ENCODE measurements around the gene LYSET. TPM values are rescaled to one million over a fixed set of nuclear protein-coding genes. Genes with fewer than 3 reads are reported as not detected.

LYSET gene
- polyA plus RNA-seq, 1 of the 3 experiments (the other 2 are of a cell fraction), result 17.7 TPM

GRCh38 chr14:93201155-93201704, 16.1 kb downstream of the LYSET start:
- Histone ChIP-seq H3K4me3 (ENCODE audit: low read depth in 2 of 2, low read length in 1 of 2) (no peak overlapping the region), H3K9me2 (no peaks in the 10 kb centered on the region), H3K36me3 (replicated peaks in 1 of 2; ENCODE audit: control insufficient read depth in 1 of 2, insufficient read depth in 2 of 2, low read length in 1 of 2) (peaks cover 2 to 9% of the 10 kb centered on the region in 2 experiments), H3K9ac (no peak overlapping the region), H3K9me3 (no peaks in the 10 kb centered on the region), H3F3A (replicated peaks; ENCODE audit: insufficient read depth) (peaks cover 11% of the 10 kb centered on the region), H4K20me1 (ENCODE audit: insufficient read depth) (no peaks in the 10 kb centered on the region), H3K4me2 (no peak overlapping the region), H3K27ac (ENCODE audit: low read depth in 2 of 2, low read length in 1 of 2) (no peak overlapping the region), H3K27me3 (ENCODE audit: insufficient read depth) (no peaks in the 10 kb centered on the region), H3K4me1 (ENCODE audit: control insufficient read depth in 1 of 2, insufficient read depth in 2 of 2, low read depth in 1 of 2, low read length in 1 of 2) (no peaks in the 10 kb centered on the region; a peak in 1 of 4 replicates), H3K79me2 (ENCODE audit: insufficient read depth) (peaks cover 34% of the 10 kb centered on the region), H2AFZ (ENCODE audit: low read depth) (no peak overlapping the region)
- no peak for TF ChIP-seq GABPA (IDR thresholded peaks at IDR 0.05; ENCODE audit: low read depth)
- TF ChIP-seq TCF12 (IDR thresholded peaks at IDR 0.05), result no peak
- no peak for TF ChIP-seq RXRA (IDR thresholded peaks at IDR 0.05; ENCODE audit: borderline replicate concordance, low read depth)
- no peak for TF ChIP-seq PBX3 (IDR thresholded peaks at IDR 0.05)
- TF ChIP-seq TAF1 (IDR thresholded peaks at IDR 0.05; ENCODE audit: borderline replicate concordance, low read depth, low read length), result no peak
- TF ChIP-seq MEF2A (IDR thresholded peaks at IDR 0.05; ENCODE audit: borderline replicate concordance, low read depth), result no peak
- no peak for TF ChIP-seq NRF1 (IDR thresholded peaks at IDR 0.05; ENCODE audit: low read depth, low read length)
- TF ChIP-seq GATA2 (CRISPR knock-in tag; IDR thresholded peaks at IDR 0.05), result no peak
- TF ChIP-seq SIN3A (IDR thresholded peaks at IDR 0.05; ENCODE audit: borderline replicate concordance, low read depth, low read length), result no peak
- TF ChIP-seq NFIC (IDR thresholded peaks at IDR 0.05; ENCODE audit: borderline replicate concordance), result no peak
- TF ChIP-seq REST (IDR thresholded peaks at IDR 0.05; ENCODE audit: low read depth, low read length), result no peak
- no peak for TF ChIP-seq POLR2AphosphoS5 (IDR thresholded peaks at IDR 0.05; ENCODE audit: low read depth, low read length)
- no peak for TF ChIP-seq TEAD4 (IDR thresholded peaks at IDR 0.05; ENCODE audit: borderline replicate concordance, insufficient read depth)
- no peak for TF ChIP-seq FOXM1 (IDR thresholded peaks at IDR 0.05; ENCODE audit: low read depth)
- no peak for TF ChIP-seq ELF1 (IDR thresholded peaks at IDR 0.05)
- CTCF ChIA-PET, result interaction anchor here (0.7 kb wide), 1 partner anchor 16 kb away, joined by 3 read pairs; no protein-coding TSS in a partner anchor
- DNase-seq, result no peak
- POLR2A ChIA-PET, result no interaction called here
- 86% methylated on average over 7 of the region's 7 CpGs for WGBS (ENCODE audit: low lambda C conversion rate)
